SK-N-SH treated with all-trans-retinoic acid at 6 μM for 48 hours (cell line): ENCODE results near the gene UBN2.

Experiments
- BACH2 ChIP-seq: fragments of 250-450 bp; sonication (Bioruptor Pico); IDR thresholded peaks from 2 replicates; pipeline ENCODE4 v1.9.0; 2021; ENCODE audit warnings: mild to moderate bottlenecking, borderline replicate concordance
- ISL1 ChIP-seq: fragments of 250-450 bp; sonication (Bioruptor Pico); IDR thresholded peaks from 2 replicates; pipeline ENCODE4 v2.1.2; 2022; ENCODE audit warnings: mild to moderate bottlenecking, moderate library complexity
- OSR1 ChIP-seq: fragments of 250-450 bp; sonication (Bioruptor Pico); IDR thresholded peaks from 2 replicates; pipeline ENCODE4 v1.8.0; 2022; ENCODE audit warnings: moderate library complexity, mild to moderate bottlenecking, inconsistent platforms
- PPARA ChIP-seq: fragments of 250-450 bp; sonication (Bioruptor Pico); IDR thresholded peaks from 2 replicates; pipeline ENCODE4 v1.5.0; 2020; ENCODE audit warnings: mild to moderate bottlenecking, borderline replicate concordance
- TCF4 ChIP-seq: fragments of 250-450 bp; sonication (Bioruptor Pico); IDR thresholded peaks from 2 replicates; pipeline ENCODE4 v1.8.0; 2021; ENCODE audit warnings: mild to moderate bottlenecking, moderate library complexity, borderline replicate concordance
- TF ChIP-seq, protein P1 (sequence below): fragments of 250-450 bp; sonication (Bioruptor Pico); IDR thresholded peaks from 2 replicates; pipeline ENCODE4 v1.8.0; 2020; ENCODE audit warnings: mild to moderate bottlenecking, moderate library complexity, borderline replicate concordance

DNA sequence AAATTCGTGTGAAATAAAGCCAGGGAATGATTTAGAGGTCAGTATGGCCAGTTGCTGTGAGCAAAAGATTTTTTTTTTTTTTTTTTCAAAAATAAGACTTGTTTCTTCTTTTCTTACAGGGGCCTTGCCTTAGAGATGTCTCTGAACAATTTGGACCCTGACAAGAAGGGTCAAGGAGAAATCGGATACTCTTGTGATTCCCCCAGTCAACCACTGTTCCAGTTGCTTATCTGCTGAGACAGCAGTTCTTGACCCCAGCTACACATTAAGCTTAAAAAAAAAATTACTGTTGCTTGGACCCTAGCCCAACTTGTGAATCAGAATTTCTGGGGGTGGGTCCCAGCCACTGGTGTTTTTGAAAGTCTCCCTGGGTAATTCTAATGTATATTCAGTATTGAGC is 98.1 kb downstream of the UBN2 start:
- TF ChIP-seq OSR1 (CRISPR knock-in tag): no peak
- TF ChIP-seq TCF4 (CRISPR knock-in tag): no peak
- no peak for TF ChIP-seq ISL1 (CRISPR knock-in tag)
- TF ChIP-seq, protein P1, sequence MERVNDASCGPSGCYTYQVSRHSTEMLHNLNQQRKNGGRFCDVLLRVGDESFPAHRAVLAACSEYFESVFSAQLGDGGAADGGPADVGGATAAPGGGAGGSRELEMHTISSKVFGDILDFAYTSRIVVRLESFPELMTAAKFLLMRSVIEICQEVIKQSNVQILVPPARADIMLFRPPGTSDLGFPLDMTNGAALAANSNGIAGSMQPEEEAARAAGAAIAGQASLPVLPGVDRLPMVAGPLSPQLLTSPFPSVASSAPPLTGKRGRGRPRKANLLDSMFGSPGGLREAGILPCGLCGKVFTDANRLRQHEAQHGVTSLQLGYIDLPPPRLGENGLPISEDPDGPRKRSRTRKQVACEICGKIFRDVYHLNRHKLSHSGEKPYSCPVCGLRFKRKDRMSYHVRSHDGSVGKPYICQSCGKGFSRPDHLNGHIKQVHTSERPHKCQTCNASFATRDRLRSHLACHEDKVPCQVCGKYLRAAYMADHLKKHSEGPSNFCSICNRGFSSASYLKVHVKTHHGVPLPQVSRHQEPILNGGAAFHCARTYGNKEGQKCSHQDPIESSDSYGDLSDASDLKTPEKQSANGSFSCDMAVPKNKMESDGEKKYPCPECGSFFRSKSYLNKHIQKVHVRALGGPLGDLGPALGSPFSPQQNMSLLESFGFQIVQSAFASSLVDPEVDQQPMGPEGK (CRISPR knock-in tag): no peak
- TF ChIP-seq BACH2: no peak
- no peak for TF ChIP-seq PPARA
